Prostate gland (tissue), 2 donors: ENCODE measurements around the gene GAK. TPM values are rescaled to one million over a fixed set of nuclear protein-coding genes. Genes with fewer than 3 reads are reported as not detected.
A peak's percentile ranks its signal among the peaks of the same experiment; 100 is the strongest.

Experiments used
- DNase-seq: peaks from one replicate; pipeline ENCODE4 v3.0.0-alpha.2; 2019; ENCODE audit warnings: low spot score
- H3K27ac ChIP-seq, 2 donors: fragments of 200-600 bp; sonication (generic); 2 replicates each; pipeline ENCODE4 v1.5.1; 2017 to 2019
- H3K27me3 ChIP-seq: fragments of 200-600 bp; sonication (generic); replicated peaks from 2 replicates; pipeline ENCODE4 v1.5.1; 2019; ENCODE audit not compliant: insufficient read depth
- H3K36me3 ChIP-seq, 2 donors: fragments of 200-600 bp; sonication (generic); 1 replicate in 1 of 2; 2 replicates in 1 of 2; pipeline versions ENCODE4 v1.5.1 to v1.8.1; 2017 to 2019
- H3K4me1 ChIP-seq: fragments of 200-600 bp; sonication (generic); replicated peaks from 2 replicates; pipeline ENCODE4 v1.5.1; 2019
- H3K4me3 ChIP-seq, 2 donors: fragments of 200-600 bp; sonication (generic); 2 replicates each; pipeline ENCODE4 v1.5.1; 2017 to 2019
- H3K9me3 ChIP-seq: fragments of 200-600 bp; sonication (generic); 2 replicates; pipeline ENCODE4 v1.5.1; 2017
- POLR2A ChIP-seq: fragments of 450-650 bp; IDR thresholded peaks from one replicate; pipeline ENCODE4 v1.6.1; 2016; ENCODE audit warnings: antibody characterized with exemption, mild to moderate bottlenecking
- POLR2AphosphoS5 ChIP-seq: sonication (generic); formaldehyde crosslinking; IDR thresholded peaks from one replicate; pipeline ENCODE4 v1.6.1; 2017; ENCODE audit warnings: antibody characterized with exemption
- WGBS: methylation state at CpG from one replicate; pipeline ENCODE4 v1.1.5; 2018; 5-methylcytosine and 5-hydroxymethylcytosine counted together
- intact Hi-C: fragments of 100-400 bp; cut with DNase I; formaldehyde crosslinking; loops from one replicate; pipeline ENCODE4 v1.14.2; 2022
- total RNA-seq, 2 donors: library from RNA; depleted of rRNA; stranded (reverse); fragments of >200 nt; gene quantifications; one replicate each; pipeline ENCODE4 v1.1.0, GENCODE V29; 2016
- TF ChIP-seq, protein P1 (sequence below), 4 experiments: fragments of 200-600 bp in 2 of 4; fragments of 450-650 bp in 2 of 4; sonication (generic) in 2 of 4; IDR thresholded peaks; 1 replicate in 3 of 4; 2 replicates in 1 of 4; pipeline ENCODE4 v1.5.1; 2016 to 2019; ENCODE audit warnings: antibody characterized with exemption in 4 of 4, mild to moderate bottlenecking in 2 of 4, moderate library complexity in 2 of 4

GAK gene
- total RNA-seq, 2 donors from 2014 or later: 158 to 181 TPM

DNA sequence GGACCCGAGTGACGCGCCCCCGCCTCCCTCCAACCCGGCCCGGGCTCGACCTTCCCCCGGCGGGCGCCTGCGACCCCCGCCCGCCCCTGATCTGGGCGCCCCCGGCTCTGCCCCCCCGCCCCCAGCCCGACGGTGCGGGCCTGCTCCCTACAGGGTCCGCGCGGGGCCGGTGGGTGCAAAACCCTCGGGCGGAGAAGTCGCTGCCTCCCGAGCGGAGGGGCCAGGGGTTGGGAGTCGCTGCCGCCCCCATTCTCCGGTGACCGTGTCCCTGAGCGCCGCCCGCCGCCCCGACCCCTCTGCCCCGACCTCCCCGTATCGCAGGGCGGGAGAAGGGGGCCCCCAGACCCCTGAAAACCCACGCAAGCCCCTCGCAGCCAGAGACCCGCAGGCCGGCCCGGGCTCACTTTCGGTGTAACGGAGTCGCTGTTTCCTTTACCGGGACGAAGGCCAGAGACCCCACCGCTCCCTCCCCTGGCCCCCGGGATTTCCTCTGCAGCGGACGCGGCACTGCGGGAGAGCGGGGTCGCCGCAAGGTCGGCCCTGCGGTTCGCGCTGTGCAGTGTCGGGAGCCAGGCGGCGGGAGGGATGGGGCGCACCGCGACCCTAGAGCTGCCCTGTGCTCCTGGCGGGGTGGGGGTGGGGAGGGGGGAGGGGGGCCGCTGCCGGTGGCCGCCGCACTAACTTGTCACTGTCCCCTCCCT lies 105.5 kb downstream of the GAK start:
- TF ChIP-seq, protein P1, sequence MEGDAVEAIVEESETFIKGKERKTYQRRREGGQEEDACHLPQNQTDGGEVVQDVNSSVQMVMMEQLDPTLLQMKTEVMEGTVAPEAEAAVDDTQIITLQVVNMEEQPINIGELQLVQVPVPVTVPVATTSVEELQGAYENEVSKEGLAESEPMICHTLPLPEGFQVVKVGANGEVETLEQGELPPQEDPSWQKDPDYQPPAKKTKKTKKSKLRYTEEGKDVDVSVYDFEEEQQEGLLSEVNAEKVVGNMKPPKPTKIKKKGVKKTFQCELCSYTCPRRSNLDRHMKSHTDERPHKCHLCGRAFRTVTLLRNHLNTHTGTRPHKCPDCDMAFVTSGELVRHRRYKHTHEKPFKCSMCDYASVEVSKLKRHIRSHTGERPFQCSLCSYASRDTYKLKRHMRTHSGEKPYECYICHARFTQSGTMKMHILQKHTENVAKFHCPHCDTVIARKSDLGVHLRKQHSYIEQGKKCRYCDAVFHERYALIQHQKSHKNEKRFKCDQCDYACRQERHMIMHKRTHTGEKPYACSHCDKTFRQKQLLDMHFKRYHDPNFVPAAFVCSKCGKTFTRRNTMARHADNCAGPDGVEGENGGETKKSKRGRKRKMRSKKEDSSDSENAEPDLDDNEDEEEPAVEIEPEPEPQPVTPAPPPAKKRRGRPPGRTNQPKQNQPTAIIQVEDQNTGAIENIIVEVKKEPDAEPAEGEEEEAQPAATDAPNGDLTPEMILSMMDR (IDR thresholded peaks at IDR 0.05): no peak
- TF ChIP-seq POLR2A (no peak), POLR2AphosphoS5 (no peak)
- Histone ChIP-seq H3K4me3 (peak overlapping the region in 1 of 2 donors; percentile 29), H3K27ac (no peak overlapping the region), H3K4me1 (peaks cover 7% of the 10 kb centered on the region), H3K27me3 (peaks cover 20% of the 10 kb centered on the region), H3K36me3 (no peaks in the 10 kb centered on the region), H3K9me3 (no peaks in the 10 kb centered on the region)
- 1% methylated on average over 34 of the region's 75 CpGs for WGBS
- DNase-seq: no peak
- intact Hi-C loops: no loop called here

DNA sequence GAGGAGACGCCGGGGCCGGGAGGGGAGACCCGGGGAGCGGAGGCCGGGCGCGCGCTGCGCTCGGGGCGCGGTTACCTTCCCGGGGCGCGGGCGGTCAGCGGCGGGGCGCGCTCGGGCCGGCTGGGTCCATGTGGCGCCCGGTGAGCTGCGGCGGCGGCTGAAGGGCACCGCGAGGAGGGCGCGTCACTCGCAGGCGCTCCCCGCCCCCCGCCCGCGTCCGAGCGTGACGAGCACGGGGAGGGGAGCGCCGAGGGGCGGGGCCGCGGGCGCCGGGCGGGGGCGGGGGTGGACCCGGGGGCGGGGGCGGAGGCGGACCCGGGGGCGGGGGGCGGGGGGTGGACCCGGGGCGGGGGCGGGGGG lies 106.2 kb downstream of the GAK start, which contains the start of gene CPLX1:
Gene CPLX1 (minus strand): TSS at position 159 of the 360 bp plus-strand sequence. CDS start 1,607 bp downstream, outside the sequence.
- H3K4me1 ChIP-seq: peaks cover 7% of the 10 kb centered on the region
- intact Hi-C loops: no loop called here
- H3K36me3 ChIP-seq: no peaks in the 10 kb centered on the region
- peaks cover 20% of the 10 kb centered on the region for H3K27me3 ChIP-seq
- no peak for DNase-seq
- H3K4me3 ChIP-seq: peak within 1 kb of the TSS; percentile 21 to 43
- TF ChIP-seq POLR2A: no peak
- TF ChIP-seq, protein P1 (IDR thresholded peaks at IDR 0.05): no peak
- TF ChIP-seq POLR2AphosphoS5: no peak
- no peaks in the 10 kb centered on the region for H3K9me3 ChIP-seq
- no peak within 1 kb of the TSS for H3K27ac ChIP-seq
- WGBS: 3% methylated on average over 27 of the region's 61 CpGs

DNA sequence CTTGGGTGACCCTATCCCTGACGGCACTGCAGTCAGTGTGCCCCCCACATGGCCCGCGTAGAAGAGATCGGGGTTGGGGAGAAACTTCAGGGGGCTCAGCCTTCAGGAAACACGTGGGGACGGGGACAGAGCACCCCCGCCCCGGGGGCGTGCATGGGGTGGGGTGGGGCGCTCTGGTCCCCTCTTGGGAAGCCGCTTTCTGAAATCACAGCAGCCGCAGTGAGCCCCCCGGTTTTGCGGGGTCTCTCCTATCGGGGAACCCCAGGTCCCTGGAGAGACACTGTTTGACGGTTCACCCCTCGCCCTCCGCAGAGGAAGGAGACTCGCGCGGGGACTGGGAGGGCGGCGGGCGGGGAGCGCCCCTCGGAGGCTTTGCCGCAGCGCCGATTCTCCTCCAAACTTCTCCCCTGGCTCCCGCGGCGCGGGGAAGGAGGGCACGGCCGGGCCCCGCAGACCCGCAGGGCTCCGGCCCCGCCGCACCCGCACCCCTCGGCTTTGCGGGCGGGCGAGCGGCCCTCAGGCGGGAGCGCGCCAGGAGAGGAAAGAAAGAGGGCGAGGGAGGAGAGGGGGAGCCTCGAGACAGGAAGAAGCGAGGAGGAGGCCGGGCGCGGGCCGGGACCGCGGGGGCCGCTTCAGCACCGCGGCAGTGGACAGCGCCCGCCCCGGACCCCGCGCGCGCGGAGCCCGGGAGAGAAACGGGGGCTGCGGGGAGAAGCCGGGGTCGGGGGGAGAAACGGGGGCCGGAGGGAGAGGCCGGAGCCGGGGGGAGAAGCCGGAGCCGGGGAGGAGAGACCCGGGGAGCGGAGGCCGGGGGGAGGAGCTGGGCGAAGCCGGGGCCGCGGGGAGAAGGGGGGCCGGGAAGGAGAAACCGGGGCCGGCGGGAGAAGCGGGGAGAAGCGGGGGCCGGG lies 106.8 kb downstream of the GAK start:
- Histone ChIP-seq H3K36me3 (no peaks in the 10 kb centered on the region), H3K9me3 (no peaks in the 10 kb centered on the region), H3K27ac (no peak overlapping the region), H3K4me3 (peak overlapping the region; percentile 21 to 43), H3K27me3 (peaks cover 23% of the 10 kb centered on the region), H3K4me1 (peaks cover 7% of the 10 kb centered on the region)
- TF ChIP-seq POLR2AphosphoS5 (no peak), POLR2A (no peak)
- TF ChIP-seq, protein P1 (IDR thresholded peaks at IDR 0.05): no peak
- no peak for DNase-seq
- intact Hi-C loops: no loop called here
- WGBS: 4% methylated on average over 94 of the region's 94 CpGs

DNA sequence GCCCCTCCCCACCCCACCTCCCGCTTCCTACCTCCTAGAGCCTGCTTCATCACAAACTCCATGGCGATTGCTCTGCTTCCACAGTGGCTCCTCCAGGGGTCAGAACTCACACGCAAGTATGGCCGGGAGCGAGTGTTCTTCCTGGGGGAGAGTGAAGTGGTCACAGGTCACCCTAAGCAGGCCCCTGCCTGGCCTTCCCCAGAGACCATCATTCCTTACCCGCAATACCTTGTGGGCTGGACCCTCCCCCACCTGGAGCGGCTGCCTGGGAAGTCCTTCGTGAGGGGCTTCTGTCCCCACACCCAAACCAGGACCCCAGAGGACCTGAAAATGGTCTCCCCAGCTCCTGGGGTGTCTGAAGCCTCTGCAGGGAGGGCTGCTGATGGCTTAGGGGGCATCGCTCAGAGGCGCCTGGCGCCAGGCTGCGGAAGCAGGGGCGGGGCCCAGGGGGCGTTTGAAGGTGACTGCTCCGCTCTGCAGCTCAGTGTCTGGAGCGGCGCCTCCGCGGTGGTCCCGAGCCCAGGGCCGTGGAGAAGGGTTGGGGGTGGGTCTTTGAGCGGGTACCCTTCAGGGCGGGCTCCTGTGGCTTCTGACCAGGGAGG lies 107.6 kb downstream of the GAK start:
- H3K9me3 ChIP-seq: no peaks in the 10 kb centered on the region
- H3K27ac ChIP-seq: no peak overlapping the region
- no peak for DNase-seq
- H3K4me1 ChIP-seq: peaks cover 7% of the 10 kb centered on the region
- no peaks in the 10 kb centered on the region for H3K36me3 ChIP-seq
- WGBS: 9% methylated on average over 23 of the region's 23 CpGs
- intact Hi-C loops: no loop called here
- peaks cover 23% of the 10 kb centered on the region for H3K27me3 ChIP-seq
- TF ChIP-seq, protein P1 (IDR thresholded peaks at IDR 0.05): no peak
- H3K4me3 ChIP-seq: no peak overlapping the region
